Heart right ventricle (tissue), 16 donors: ENCODE results near the gene NAA10. TPM values are rescaled to one million over a fixed set of nuclear protein-coding genes. Genes with fewer than 3 reads are reported as not detected.

Experiments used
- ATAC-seq, 8 donors: fragments of 200-7000 bp; cut with Tn5 transposase; one replicate each; pipeline ENCODE4 v1.9.1; 2020; ENCODE audit warnings: mild to moderate bottlenecking in 8 of 8, moderate library complexity in 8 of 8, moderate number of reproducible peaks in 1 of 8
- DNase-seq, 2 donors: peaks; one replicate each; pipeline ENCODE4 v3.0.0-alpha.2; 2020
- H3K27ac ChIP-seq, 10 donors: fragments of 200-600 bp; sonication (generic) in 2 of 10; one replicate each; pipeline versions ENCODE4 v1.5.0 to v1.8.0; 2020 to 2022; ENCODE audit warnings: mild to moderate bottlenecking in 3 of 10
- H3K27me3 ChIP-seq, 7 donors: fragments of 200-600 bp; one replicate each; pipeline ENCODE4 v1.8.0; 2021 to 2022; ENCODE audit warnings: mild to moderate bottlenecking in 2 of 7
- H3K36me3 ChIP-seq, 9 donors: fragments of 200-600 bp; sonication (generic) in 1 of 9; one replicate each; pipeline versions ENCODE4 v1.5.0 to v1.8.0; 2020 to 2022; ENCODE audit warnings: mild to moderate bottlenecking in 2 of 9
- H3K4me1 ChIP-seq, 9 donors: fragments of 200-600 bp; sonication (generic) in 1 of 9; one replicate each; pipeline versions ENCODE4 v1.5.0 to v1.8.0; 2020 to 2022; ENCODE audit warnings: mild to moderate bottlenecking in 4 of 9
- H3K4me3 ChIP-seq, 10 donors: fragments of 200-600 bp; sonication (generic) in 2 of 10; one replicate each; pipeline versions ENCODE4 v1.5.0 to v1.8.0; 2020 to 2022; ENCODE audit warnings: mild to moderate bottlenecking in 7 of 10, moderate library complexity in 2 of 10
- H3K9me3 ChIP-seq, 11 donors: fragments of 200-600 bp in 10 of 11; sonication (generic) in 2 of 11; one replicate each; pipeline versions ENCODE4 v1.5.0 to v1.8.0; 2013 to 2022; ENCODE audit warnings: mild to moderate bottlenecking in 2 of 11, control low read depth in 1 of 11, moderate library complexity in 1 of 11
- CTCF ChIP-seq, 9 donors: fragments of 200-600 bp; sonication (generic) in 2 of 9; IDR thresholded peaks; one replicate each; pipeline versions ENCODE4 v1.5.0 to v1.8.0; 2021 to 2022; ENCODE audit warnings: antibody characterized with exemption in 9 of 9, mild to moderate bottlenecking in 5 of 9, moderate library complexity in 1 of 9
- WGBS, 2 donors: extraction: QIAGEN DNeasy Blood & Tissue Kit; methylation state at CpG; one replicate each; pipeline ENCODE4 v1.1.7; 2013; ENCODE audit warnings: inconsistent platforms in 1 of 2; 5-methylcytosine and 5-hydroxymethylcytosine counted together
- intact Hi-C, 10 donors: fragments of 100-400 bp; cut with DNase I; formaldehyde crosslinking; loops; one replicate each; pipeline versions ENCODE4 v1.11.1 to v1.14.2; 2022
- polyA plus RNA-seq, 2 donors: library from polyadenylated mRNA; stranded (reverse); fragments of 200-250 nt; gene quantifications; one replicate each; pipeline ENCODE4 v1.2.3, GENCODE V29; 2013
- total RNA-seq, 10 donors: library from RNA; stranded (reverse); fragmentation: NEBNext Ultra II Directional in 3 of 10; extraction: Animal tissue kit (Norgen Biotek cat#: 25700) in 3 of 10; gene quantifications; one replicate each; pipeline versions ENCODE4 v1.2.1 to v1.2.4, GENCODE V29; 2021 to 2023
- donor health status: Arrhythmogenic right ventricular cardiomyopathy.
- donor health status: ischemic (EF 13 %, LVEDD 7.1; RV severe dilation, severe dysfunction).
- donor health status: healthy with polysubstance abuse.
- donor health status: DM: no; HTN: yes; CAD: no.
- donor health status: DM: no; HTN: no; CAD: no.
- donor health status: ischemic (EF 25% LVEDD 6.9; RV normal size, moderate dysfunction).
- donor health status: ischemic (EF 25% LVEDD 5.7; RV mildly dilated, moderate dysfunction).
- donor health status: healthy.
- donor health status: DM: yes; HTN: yes; CAD: no.
- donor health status: Ischemic cardiomyopathy.
- donor health status: ischemic (EF 35%, LVEDD 5.7; RV mildly dilated, moderate dysfunction).
- donor health status: nonischemic (EF 11% LVEDD 7.7; RV severe dilation, severe dysfunction).
- donor health status: DM: yes; HTN: yes; CAD: no.
- donor health status: PGD.
- donor health status: ischemic (EF 29% LVEDD 5.4; RV normal size, mild dysfunction).
- donor health status: nonischemic (EF 23%, LVEDD 6.1; RV moderate dilation, normal function).

NAA10 gene
- total and polyA plus RNA-seq, 12 donors, result 46.9 to 228 (median 62.2) TPM

- no peak for DNase-seq
- TF ChIP-seq CTCF (IDR thresholded peaks at IDR 0.05), result no peak
- 14 to 30% methylated on average over 14 to 49 of the region's 59 CpGs for WGBS, 2 donors
- ATAC-seq, result no peak
- Histone ChIP-seq H3K4me1 (peaks cover 0 to 81% (median 57%) of the 10 kb centered on the region in 9 donors), H3K27me3 (peaks cover 0 to 54% (median 0%) of the 10 kb centered on the region in 7 donors), H3K27ac (peak within 1 kb of the TSS; percentile 94 to 99 (median 97)), H3K36me3 (peaks cover 0 to 19% (median 0%) of the 10 kb centered on the region in 9 donors), H3K9me3 (no peaks in the 10 kb centered on the region), H3K4me3 (peak within 1 kb of the TSS in 8 of 10 donors; percentile 51 to 71 (median 61))
- intact Hi-C loops, result loop anchor here in 4 of 10 donors (10.0 kb wide), 2 partner anchors 111 to 131 kb away; partner anchors contain the start of genes IDH3G (in 3 of the 4) and SSR4 (in 3 of the 4)
Observed at GRCh38 chrX:153925739-153926551, 8.9 kb downstream of the NAA10 start, which contains the start of gene ARHGAP4. TSS of gene ARHGAP4 (minus strand) at chrX:153926264. CDS start at chrX:153926202, 62 bp downstream.

GRCh38 chrX:153925387-153925738 lies 9.5 kb downstream of the NAA10 start:
- DNase-seq (no peak), ATAC-seq (no peak)
- 83 to 93% methylated on average over 4 of the region's 4 CpGs for WGBS, 2 donors
- Histone ChIP-seq H3K9me3 (no peaks in the 10 kb centered on the region), H3K4me1 (peaks cover 0 to 84% (median 57%) of the 10 kb centered on the region in 9 donors), H3K27ac (peak overlapping the region; percentile 50 to 99 (median 97)), H3K36me3 (peaks cover 0 to 13% (median 0%) of the 10 kb centered on the region in 9 donors), H3K27me3 (peaks cover 0 to 60% (median 0%) of the 10 kb centered on the region in 7 donors), H3K4me3 (peak overlapping the region in 7 of 10 donors; percentile 11 to 71 (median 37))
- intact Hi-C loops, result loop anchor here in 4 of 10 donors (10.0 kb wide), 2 partner anchors 111 to 131 kb away; partner anchors contain the start of genes IDH3G (in 3 of the 4) and SSR4 (in 3 of the 4)
- no peak for TF ChIP-seq CTCF (IDR thresholded peaks at IDR 0.05)

DNA sequence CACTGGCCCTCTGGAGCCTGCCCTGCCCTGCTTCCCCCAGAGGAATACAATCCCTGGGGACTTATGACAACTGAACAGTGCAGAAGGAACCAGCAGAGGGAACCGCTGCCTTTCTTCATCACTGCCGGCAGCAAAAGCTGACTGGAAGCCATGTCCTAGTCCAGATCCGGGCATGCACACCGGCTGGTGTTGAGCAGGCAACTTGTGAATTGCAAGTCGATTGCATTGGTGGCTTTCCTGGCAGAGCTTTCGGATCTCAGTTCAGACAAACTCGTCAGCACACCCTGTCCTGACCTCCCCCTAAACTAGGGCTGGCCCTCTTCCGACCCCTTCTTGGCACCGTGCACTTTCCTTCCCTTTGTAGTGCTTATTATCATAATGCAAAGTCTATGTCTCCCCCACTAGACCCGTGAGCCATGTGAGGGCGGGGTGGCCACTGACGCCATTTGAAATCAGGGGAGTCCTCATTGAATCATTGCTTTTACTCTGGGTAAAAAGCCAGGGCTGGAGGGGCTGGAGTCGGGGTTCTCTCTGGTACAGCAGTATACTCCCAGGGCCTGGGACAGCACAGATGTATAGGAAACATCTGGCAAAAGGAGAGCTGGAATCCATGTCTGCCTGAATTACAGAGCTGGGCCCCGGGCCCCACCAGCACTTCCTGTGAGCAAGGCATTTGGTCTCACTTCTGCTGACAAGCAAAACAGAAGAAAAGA lies 10.5 kb downstream of the NAA10 start:
- ATAC-seq (peak in 3 of 8 donors; percentile 10 to 16 (median 13)), DNase-seq (no peak)
- WGBS, 2 donors, result 15 to 16% methylated on average over 14 of the region's 14 CpGs
- Histone ChIP-seq H3K9me3 (no peaks in the 10 kb centered on the region), H3K27me3 (peaks cover 0 to 71% (median 0%) of the 10 kb centered on the region in 7 donors), H3K4me1 (peaks cover 0 to 78% (median 51%) of the 10 kb centered on the region in 9 donors), H3K27ac (peak overlapping the region in 9 of 10 donors; percentile 28 to 99 (median 96)), H3K36me3 (peaks cover 0 to 5% (median 0%) of the 10 kb centered on the region in 9 donors), H3K4me3 (peak overlapping the region in 5 of 10 donors; percentile 8 to 71 (median 20))
- intact Hi-C loops, result loop anchor here in 4 of 10 donors (10.0 kb wide), 2 partner anchors 110 to 130 kb away; partner anchors contain the start of genes IDH3G (in 3 of the 4) and SSR4 (in 3 of the 4)
- TF ChIP-seq CTCF (IDR thresholded peaks at IDR 0.05), result peak in 8 of 9 donors; percentile 9 to 47 (median 28)
